DOHH2 (cell line): ENCODE results near the gene MOV10L1.
A peak's percentile ranks its signal among the peaks of the same experiment; 100 is the strongest.

Source experiments
- H3F3A ChIP-seq: fragments of 200-600 bp; sonication (generic), shearing (Covaris generic); 2 replicates; pipeline ENCODE4 v1.6.0; 2016; ENCODE audit warnings: antibody characterized with exemption, mild to moderate bottlenecking; ENCODE audit not compliant: control insufficient read depth, insufficient read depth
- H3K27ac ChIP-seq: fragments of 200-600 bp; sonication (generic); 2 replicates; pipeline ENCODE4 v1.5.1; 2014; ENCODE audit warnings: low read depth, mild to moderate bottlenecking, low read length, moderate library complexity
- H3K27me3 ChIP-seq: fragments of 200-600 bp; sonication (generic); 2 replicates; pipeline ENCODE4 v1.6.1; 2014; ENCODE audit warnings: mild to moderate bottlenecking, low read length, mixed read lengths; ENCODE audit not compliant: control insufficient read depth
- H3K36me3 ChIP-seq: fragments of 200-600 bp; sonication (generic); 2 replicates; pipeline ENCODE4 v1.6.1; 2014; ENCODE audit warnings: mild to moderate bottlenecking, low read length, moderate library complexity, mixed read lengths; ENCODE audit not compliant: control insufficient read depth
- H3K4me1 ChIP-seq: fragments of 200-600 bp; sonication (generic); 2 replicates; pipeline ENCODE4 v1.6.1; 2014; ENCODE audit warnings: mild to moderate bottlenecking, low read length, mixed read lengths; ENCODE audit not compliant: control insufficient read depth
- H3K4me2 ChIP-seq: fragments of 200-600 bp; sonication (generic); 2 replicates; pipeline ENCODE4 v1.6.0; 2014; ENCODE audit warnings: mild to moderate bottlenecking, low read length, moderate library complexity
- H3K4me3 ChIP-seq: fragments of 200-600 bp; sonication (generic); 2 replicates; pipeline ENCODE4 v1.5.1; 2014; ENCODE audit warnings: mild to moderate bottlenecking, low read length, mixed read lengths
- H3K79me2 ChIP-seq: fragments of 200-600 bp; sonication (generic); 2 replicates; pipeline ENCODE4 v1.6.1; 2014; ENCODE audit warnings: mild to moderate bottlenecking, low read length, mixed read lengths; ENCODE audit not compliant: control insufficient read depth
- H3K9me2 ChIP-seq: fragments of 200-600 bp; sonication (generic); replicated peaks from 2 replicates; pipeline ENCODE4 v1.6.1; 2014; ENCODE audit warnings: mild to moderate bottlenecking, low read length, mixed read lengths; ENCODE audit not compliant: control insufficient read depth
- H3K9me3 ChIP-seq: fragments of 200-600 bp; sonication (generic); 2 replicates; pipeline ENCODE4 v1.6.1; 2014; ENCODE audit warnings: antibody characterized with exemption, low read length, mixed read lengths; ENCODE audit not compliant: control insufficient read depth, insufficient read depth
- H4K20me1 ChIP-seq: fragments of 200-600 bp; sonication (generic); 2 replicates; pipeline ENCODE4 v1.6.0; 2014; ENCODE audit warnings: low read depth, mild to moderate bottlenecking, antibody characterized with exemption, low read length, moderate library complexity; ENCODE audit not compliant: control insufficient read depth, insufficient read depth
- EZH2phosphoT487 ChIP-seq: fragments of 200-600 bp; sonication (generic); IDR thresholded peaks from 2 replicates; pipeline ENCODE4 v1.6.1; 2017; ENCODE audit warnings: borderline replicate concordance, mild to moderate bottlenecking, antibody characterized with exemption, low read length, moderate library complexity, mixed read lengths
- TF ChIP-seq, protein P1 (sequence below): fragments of 200-600 bp; sonication (generic); IDR thresholded peaks from one replicate; pipeline ENCODE4 v1.5.1; 2014; ENCODE audit warnings: antibody characterized with exemption, mild to moderate bottlenecking, low read depth, low read length; ENCODE audit not compliant: poor library complexity, severe bottlenecking

Gene MOV10L1

DNA sequence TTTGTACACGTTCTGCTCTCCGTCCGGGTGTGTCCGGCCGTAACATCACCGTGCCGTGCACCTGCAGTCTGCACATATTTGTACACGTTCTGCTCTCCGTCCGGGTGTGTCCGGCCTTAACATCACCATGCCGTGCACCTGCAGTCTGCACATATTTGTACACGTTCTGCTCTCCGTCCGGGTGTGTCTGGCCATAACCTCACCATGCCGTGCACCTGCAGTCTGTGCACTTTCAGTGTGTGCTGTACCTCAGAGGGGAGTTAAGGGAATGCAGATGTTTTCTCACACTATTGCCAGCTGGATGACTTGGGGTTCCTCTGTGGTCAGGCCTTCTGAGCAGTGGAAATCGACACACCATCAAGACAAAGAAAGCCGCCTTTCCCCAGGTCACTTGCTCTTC, 35.9 kb upstream of the MOV10L1 start:
- TF ChIP-seq EZH2phosphoT487 = no peak
- TF ChIP-seq, protein P1, sequence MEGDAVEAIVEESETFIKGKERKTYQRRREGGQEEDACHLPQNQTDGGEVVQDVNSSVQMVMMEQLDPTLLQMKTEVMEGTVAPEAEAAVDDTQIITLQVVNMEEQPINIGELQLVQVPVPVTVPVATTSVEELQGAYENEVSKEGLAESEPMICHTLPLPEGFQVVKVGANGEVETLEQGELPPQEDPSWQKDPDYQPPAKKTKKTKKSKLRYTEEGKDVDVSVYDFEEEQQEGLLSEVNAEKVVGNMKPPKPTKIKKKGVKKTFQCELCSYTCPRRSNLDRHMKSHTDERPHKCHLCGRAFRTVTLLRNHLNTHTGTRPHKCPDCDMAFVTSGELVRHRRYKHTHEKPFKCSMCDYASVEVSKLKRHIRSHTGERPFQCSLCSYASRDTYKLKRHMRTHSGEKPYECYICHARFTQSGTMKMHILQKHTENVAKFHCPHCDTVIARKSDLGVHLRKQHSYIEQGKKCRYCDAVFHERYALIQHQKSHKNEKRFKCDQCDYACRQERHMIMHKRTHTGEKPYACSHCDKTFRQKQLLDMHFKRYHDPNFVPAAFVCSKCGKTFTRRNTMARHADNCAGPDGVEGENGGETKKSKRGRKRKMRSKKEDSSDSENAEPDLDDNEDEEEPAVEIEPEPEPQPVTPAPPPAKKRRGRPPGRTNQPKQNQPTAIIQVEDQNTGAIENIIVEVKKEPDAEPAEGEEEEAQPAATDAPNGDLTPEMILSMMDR = no peak
- no peaks in the 10 kb centered on the region for H3K36me3 ChIP-seq
- H3K27me3 ChIP-seq = no peaks in the 10 kb centered on the region
- no peaks in the 10 kb centered on the region for H4K20me1 ChIP-seq
- peak overlapping the region; percentile 66 for H3K4me2 ChIP-seq
- H3K4me3 ChIP-seq = peak overlapping the region; percentile 53
- H3K9me2 ChIP-seq = no peaks in the 10 kb centered on the region
- H3F3A ChIP-seq = peaks cover 24% of the 10 kb centered on the region
- no peaks in the 10 kb centered on the region for H3K79me2 ChIP-seq
- H3K4me1 ChIP-seq = peaks cover 53% of the 10 kb centered on the region
- peaks cover 21% of the 10 kb centered on the region for H3K9me3 ChIP-seq
- peak overlapping the region; percentile 85 for H3K27ac ChIP-seq

DNA sequence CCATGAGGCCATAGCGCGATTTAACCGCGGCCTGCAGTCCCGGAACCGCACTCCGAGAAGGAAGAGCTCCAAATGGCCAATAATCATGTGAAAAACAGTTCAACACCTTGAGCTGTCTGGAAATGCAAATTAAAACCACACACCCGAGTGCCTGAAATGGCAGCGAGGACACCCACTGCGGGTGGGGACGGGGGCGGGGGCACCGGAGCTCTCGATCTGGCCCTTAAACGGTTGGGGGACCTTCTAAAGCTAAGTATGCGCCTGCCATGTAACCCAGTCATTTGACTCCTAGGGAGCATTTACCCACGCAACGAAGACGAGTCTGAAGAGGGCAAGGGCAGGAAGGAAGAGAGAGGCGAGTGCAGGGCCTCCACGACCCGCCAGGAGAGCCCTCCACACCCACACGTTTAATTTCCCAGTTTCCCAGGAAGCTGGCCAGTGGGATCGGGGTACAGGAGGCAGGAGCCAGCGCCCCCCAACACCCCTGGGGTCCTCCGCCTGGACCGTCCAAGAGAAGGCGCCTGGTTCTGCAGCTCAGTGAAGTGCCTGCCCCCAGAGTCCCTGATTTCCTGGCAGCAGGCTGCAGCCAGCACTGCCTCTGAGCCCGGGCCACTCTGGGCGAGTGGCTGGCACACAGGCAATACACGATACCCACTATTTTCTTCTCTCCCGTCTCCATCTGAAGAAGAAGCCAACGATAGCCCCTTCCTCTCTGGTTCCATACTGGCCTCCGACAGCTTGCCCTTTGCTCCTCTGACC, 33.4 kb upstream of the MOV10L1 start:
- Histone ChIP-seq H3F3A (peaks cover 33% of the 10 kb centered on the region), H3K27ac (peak overlapping the region; percentile 91), H3K79me2 (no peaks in the 10 kb centered on the region), H3K9me2 (no peaks in the 10 kb centered on the region), H3K4me1 (peaks cover 68% of the 10 kb centered on the region), H3K27me3 (no peaks in the 10 kb centered on the region), H3K4me3 (peak overlapping the region; percentile 70), H3K4me2 (peak overlapping the region; percentile 94), H3K9me3 (peaks cover 21% of the 10 kb centered on the region), H4K20me1 (no peaks in the 10 kb centered on the region), H3K36me3 (no peaks in the 10 kb centered on the region)
- no peak for TF ChIP-seq EZH2phosphoT487
- TF ChIP-seq, protein P1 = no peak

DNA sequence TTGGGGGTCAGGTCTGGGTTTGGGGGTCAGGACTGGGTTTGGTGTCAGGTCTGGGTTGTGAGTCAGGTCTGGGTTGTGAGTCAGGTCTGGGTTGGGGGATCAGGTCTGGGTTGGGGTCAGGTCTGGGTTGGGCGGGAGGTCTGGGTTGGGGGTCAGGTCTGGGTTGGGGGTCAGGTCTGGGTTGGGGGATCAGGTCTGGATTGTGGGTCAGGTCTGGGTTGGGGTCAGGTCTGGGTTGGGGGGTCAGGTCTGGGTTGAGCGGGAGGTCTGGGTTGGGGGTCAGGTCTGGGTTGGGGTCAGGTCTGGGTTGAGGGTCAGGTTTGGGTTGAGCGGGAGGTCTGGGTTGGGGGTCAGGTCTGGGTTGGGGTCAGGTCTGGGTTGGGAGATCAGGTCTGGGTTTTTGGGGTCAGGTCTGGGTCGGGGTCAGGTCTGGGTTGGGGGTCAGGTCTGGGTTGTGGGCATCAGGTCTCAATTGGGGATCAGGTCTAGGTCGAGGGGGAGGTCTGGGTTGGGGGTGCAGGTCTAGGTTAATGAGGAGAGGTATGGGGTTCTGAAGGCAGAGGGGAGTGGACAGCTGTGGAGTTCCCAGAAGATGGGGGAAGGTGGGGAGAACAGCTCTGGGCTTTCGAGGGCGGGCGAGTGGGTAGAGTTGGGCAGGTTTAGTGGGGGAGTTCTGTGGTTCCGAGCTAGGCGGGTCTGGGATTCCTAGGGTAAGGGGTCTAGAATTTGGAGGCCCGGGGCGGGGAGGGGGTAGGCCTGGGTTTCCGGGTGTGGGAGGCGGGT, 32.3 kb upstream of the MOV10L1 start:
- peaks cover 68% of the 10 kb centered on the region for H3K4me1 ChIP-seq
- no peaks in the 10 kb centered on the region for H3K36me3 ChIP-seq
- H3F3A ChIP-seq = peaks cover 30% of the 10 kb centered on the region
- no peaks in the 10 kb centered on the region for H3K27me3 ChIP-seq
- H4K20me1 ChIP-seq = no peaks in the 10 kb centered on the region
- H3K9me2 ChIP-seq = no peaks in the 10 kb centered on the region
- peak overlapping the region; percentile 94 for H3K4me2 ChIP-seq
- peak overlapping the region; percentile 70; the same call in 1 of the 2 replicates for H3K4me3 ChIP-seq
- H3K79me2 ChIP-seq = no peaks in the 10 kb centered on the region
- H3K27ac ChIP-seq = peak overlapping the region; percentile 91
- no peak for TF ChIP-seq EZH2phosphoT487
- TF ChIP-seq, protein P1 = no peak
- peaks cover 16% of the 10 kb centered on the region for H3K9me3 ChIP-seq
